GM12878 (cell line): ENCODE results near the gene HIVEP3. TPM values are rescaled to one million over a fixed set of nuclear protein-coding genes. Genes with fewer than 3 reads are reported as not detected.

ENCODE experiments used
- ATAC-seq: fragments of 200-7000 bp; cut with Tn5 transposase; 3 replicates; pipeline ENCODE4 v1.9.1; 2020; ENCODE audit warnings: mild to moderate bottlenecking, moderate library complexity
- BruUV-seq: library from RNA; stranded (reverse); fragments of 400-500 nt; replicated peaks from 2 replicates; lab custom pipeline; 2021; lab: Mats Ljungman, UMichigan
- CTCF ChIA-PET: fragments of 300-600 bp; sonication (Branson Sonifier 250); formaldehyde crosslinking; extraction: SDS; loops from one replicate; lab custom pipeline; 2021; ENCODE audit warnings: inconsistent platforms; lab: Yijun Ruan, JAX
- POLR2A ChIA-PET: fragments of 350-600 bp; formaldehyde crosslinking; extraction: SDS; loops from one replicate; lab custom pipeline; 2021; ENCODE audit warnings: inconsistent platforms; lab: Charles Lee
- RAD21 ChIA-PET: fragments of 300-600 bp; sonication (Branson Sonifier 250); formaldehyde crosslinking; loops from one replicate; lab custom pipeline; 2023; ENCODE audit warnings: antibody characterized with exemption; ENCODE audit not compliant: unreplicated experiment; lab: Charles Lee
- SMC1A ChIA-PET: fragments of 300-600 bp; sonication (Branson Sonifier 250); formaldehyde crosslinking; loops from one replicate; lab custom pipeline; 2023; ENCODE audit not compliant: unreplicated experiment, uncharacterized antibody; lab: Charles Lee
- DNase-seq: peaks from one replicate; pipeline ENCODE4 v3.0.0-alpha.2; 2011; ENCODE audit warnings: low read depth, low spot score
- FAIRE-seq: peaks from 3 replicates; lab custom pipeline; 2011; peaks lifted over from hg19 to GRCh38; lab: Jason Lieb, UNC
- H2AFZ ChIP-seq: 2 replicates; pipeline ENCODE4 v1.6.0; 2011; ENCODE audit warnings: low read depth, low read length, control low read depth; ENCODE audit not compliant: control insufficient read depth
- H3K27ac ChIP-seq: 2 replicates; pipeline ENCODE4 v1.5.1; 2011; ENCODE audit warnings: control low read depth; ENCODE audit not compliant: control insufficient read depth, insufficient read depth
- H3K27me3 ChIP-seq, 2 experiments: replicated peaks in 1 of 2; 2 replicates each; pipeline versions ENCODE4 v1.6.0 to v1.6.1; 2011; ENCODE audit warnings: low read length in 1 of 2; ENCODE audit not compliant: control insufficient read depth in 2 of 2, insufficient read depth in 2 of 2
- H3K36me3 ChIP-seq, 2 experiments: 2 replicates each; pipeline ENCODE4 v1.5.1; 2011; ENCODE audit warnings: low read length in 1 of 2; ENCODE audit not compliant: control insufficient read depth in 2 of 2, insufficient read depth in 2 of 2
- H3K4me1 ChIP-seq: 2 replicates; pipeline ENCODE4 v1.6.1; 2011; ENCODE audit warnings: mild to moderate bottlenecking, low read length, moderate library complexity, mixed read lengths; ENCODE audit not compliant: control insufficient read depth, insufficient read depth
- H3K4me2 ChIP-seq: 2 replicates; pipeline ENCODE4 v1.6.0; 2011; ENCODE audit warnings: control low read depth; ENCODE audit not compliant: control insufficient read depth, insufficient read depth
- H3K4me3 ChIP-seq: fragments of 200-600 bp; sonication (generic); 2 replicates; pipeline ENCODE4 v1.5.1; 2016
- H3K79me2 ChIP-seq: 2 replicates; pipeline ENCODE4 v1.6.0; 2011; ENCODE audit warnings: low read length; ENCODE audit not compliant: control insufficient read depth, insufficient read depth
- H3K9ac ChIP-seq: 2 replicates; pipeline ENCODE4 v1.8.0; 2011; ENCODE audit warnings: low read length, control low read depth, mixed read lengths; ENCODE audit not compliant: control insufficient read depth, insufficient read depth
- H3K9me3 ChIP-seq: replicated peaks from 3 replicates; pipeline ENCODE4 v1.5.1; 2011; ENCODE audit warnings: mild to moderate bottlenecking, low read length; ENCODE audit not compliant: control insufficient read depth, insufficient read depth
- H4K20me1 ChIP-seq: 2 replicates; pipeline ENCODE4 v1.6.0; 2011; ENCODE audit not compliant: control insufficient read depth, insufficient read depth
- BCL11A ChIP-seq: IDR thresholded peaks from 2 replicates; pipeline ENCODE4 v1.6.1; 2011; ENCODE audit warnings: low read depth, low read length
- GATAD2B ChIP-seq: fragments of 450-650 bp; conservative IDR thresholded peaks from 2 replicates; pipeline ENCODE4 v1.6.1; 2017; ENCODE audit warnings: low read depth, mild to moderate bottlenecking, moderate library complexity
- LARP7 ChIP-seq: fragments of 450-650 bp; IDR thresholded peaks from 2 replicates; pipeline ENCODE4 v1.6.1; 2017; ENCODE audit warnings: mild to moderate bottlenecking
- NBN ChIP-seq: fragments of 450-650 bp; IDR thresholded peaks from 2 replicates; pipeline ENCODE4 v1.6.1; 2016
- NR2C2 ChIP-seq: IDR thresholded peaks from 2 replicates; pipeline ENCODE4 v1.6.1; 2011; ENCODE audit warnings: borderline replicate concordance, low read depth; ENCODE audit not compliant: control insufficient read depth, insufficient read length
- PAX5 ChIP-seq: IDR thresholded peaks from 2 replicates; pipeline ENCODE4 v1.6.1; 2011; ENCODE audit warnings: low read depth, low read length, borderline replicate concordance
- RAD51 ChIP-seq: fragments of 450-650 bp; IDR thresholded peaks from 2 replicates; pipeline ENCODE4 v1.6.1; 2016; ENCODE audit warnings: moderate library complexity, mild to moderate bottlenecking, inconsistent platforms
- RBBP5 ChIP-seq: fragments of 200-600 bp; sonication (generic); conservative IDR thresholded peaks from 2 replicates; pipeline ENCODE4 v1.6.1; 2016
- SPI1 ChIP-seq: IDR thresholded peaks from 2 replicates; pipeline ENCODE4 v1.6.1; 2011; ENCODE audit warnings: low read depth, mild to moderate bottlenecking, low read length, moderate library complexity, borderline replicate concordance; ENCODE audit not compliant: insufficient read depth
- WGBS: methylation state at CpG from one replicate; pipeline ENCODE4 v1.1.6; 2016; ENCODE audit warnings: low lambda C conversion rate; ENCODE audit not compliant: insufficient replicate concordance, insufficient coverage; ENCODE audit errors: missing lambda C conversion rate; 5-methylcytosine and 5-hydroxymethylcytosine counted together
- in situ Hi-C: fragments of 300-500 bp; cut with MboI; formaldehyde crosslinking; loops from 9 replicates; pipeline ENCODE4 v1.14.3; 2018; ENCODE audit warnings: mixed read lengths
- intact Hi-C: fragments of 100-400 bp; cut with micrococcal nuclease; formaldehyde crosslinking; loops from one replicate; pipeline ENCODE4 v1.14.2; 2022; ENCODE audit not compliant: unreplicated experiment
- polyA plus RNA-seq, 11 experiments: library from polyadenylated mRNA; depleted of rRNA in 4 of 11; unstranded in 6 of 11; stranded (reverse) in 5 of 11; fragments of >200 nt; fragmentation: Nextera tagmentation in 4 of 11; fragmentation: Illumina TruSeq in 1 of 11; extraction: Ambion mirVana in 4 of 11; extraction: Trizol in 1 of 11; gene quantifications; 1 replicate in 1 of 11; 2 replicates in 10 of 11; pipeline versions ENCODE4 v1.2.1 to v1.2.3, GENCODE V29; 2011 to 2016; ENCODE audit warnings: inconsistent platforms in 2 of 11, missing spikeins in 2 of 11, low read depth in 1 of 11
- total RNA-seq, 4 experiments: library from RNA; depleted of rRNA in 3 of 4; stranded (reverse); fragments of >200 nt in 3 of 4; fragmentation: Illumina TruSeq in 1 of 4; extraction: Trizol in 1 of 4; gene quantifications; 2 replicates each; pipeline versions ENCODE4 v1.2.1 to v1.2.3, GENCODE V29; 2013 to 2021
- TF ChIP-seq, protein P1 (sequence below): fragments of 450-650 bp; formaldehyde crosslinking; IDR thresholded peaks from 2 replicates; pipeline ENCODE4 v1.4.0; 2020; ENCODE audit warnings: mild to moderate bottlenecking, moderate library complexity

HIVEP3 gene
- total and polyA plus RNA-seq, 10 of the 15 experiments (the other 5 are each of a cell fraction or from before 2014, with no cell fraction given), result 1.8 to 13.6 (median 3.8) TPM

DNA sequence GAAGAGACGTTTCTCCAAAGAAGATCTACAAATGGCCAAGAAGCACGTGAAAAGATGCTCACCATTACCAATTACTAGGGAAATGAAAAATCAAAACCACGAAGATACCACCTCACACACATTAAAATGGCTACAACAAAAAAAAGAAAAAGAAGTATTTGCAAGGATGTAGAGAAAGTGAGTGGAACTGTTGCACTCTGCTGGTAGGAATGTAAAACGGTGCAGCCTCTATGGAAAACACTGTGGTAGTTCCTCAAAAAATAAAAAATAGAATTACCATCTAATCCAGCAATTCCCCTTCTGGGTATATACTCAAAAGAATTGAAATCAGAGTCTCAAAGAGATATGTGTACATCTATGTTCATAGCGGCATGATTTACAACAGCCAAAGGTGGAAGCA, 318.8 kb downstream of the HIVEP3 start:
- Histone ChIP-seq H3K27me3 (no peaks in the 10 kb centered on the region), H4K20me1 (no peaks in the 10 kb centered on the region), H3K27ac (no peak overlapping the region), H3K4me1 (no peaks in the 10 kb centered on the region), H3K4me2 (no peak overlapping the region), H3K4me3 (no peak overlapping the region), H3K79me2 (no peaks in the 10 kb centered on the region), H3K9ac (no peak overlapping the region), H3K36me3 (no peaks in the 10 kb centered on the region; a peak in 1 of 4 replicates), H2AFZ (no peak overlapping the region), H3K9me3 (no peaks in the 10 kb centered on the region; the same call in 2 of the 3 replicates)
- in situ Hi-C loops, result no loop called here
- 67% methylated on average over 5 of the region's 5 CpGs for WGBS
- ChIA-PET CTCF (no interaction called here), POLR2A (no interaction called here), SMC1A (interaction anchor here (1.0 kb wide), 1 partner anchor 39 kb away, joined by 3 read pairs; no protein-coding TSS in a partner anchor)
- DNase-seq (no peak), ATAC-seq (no peak)
- intact Hi-C loops, result no loop called here
- no TSS peak for BruUV-seq
- TF ChIP-seq LARP7 (no peak), BCL11A (no peak), RAD51 (no peak), SPI1 (no peak), NR2C2 (no peak), GATAD2B (no peak), NBN (no peak), RBBP5 (no peak), PAX5 (no peak)
- TF ChIP-seq, protein P1, sequence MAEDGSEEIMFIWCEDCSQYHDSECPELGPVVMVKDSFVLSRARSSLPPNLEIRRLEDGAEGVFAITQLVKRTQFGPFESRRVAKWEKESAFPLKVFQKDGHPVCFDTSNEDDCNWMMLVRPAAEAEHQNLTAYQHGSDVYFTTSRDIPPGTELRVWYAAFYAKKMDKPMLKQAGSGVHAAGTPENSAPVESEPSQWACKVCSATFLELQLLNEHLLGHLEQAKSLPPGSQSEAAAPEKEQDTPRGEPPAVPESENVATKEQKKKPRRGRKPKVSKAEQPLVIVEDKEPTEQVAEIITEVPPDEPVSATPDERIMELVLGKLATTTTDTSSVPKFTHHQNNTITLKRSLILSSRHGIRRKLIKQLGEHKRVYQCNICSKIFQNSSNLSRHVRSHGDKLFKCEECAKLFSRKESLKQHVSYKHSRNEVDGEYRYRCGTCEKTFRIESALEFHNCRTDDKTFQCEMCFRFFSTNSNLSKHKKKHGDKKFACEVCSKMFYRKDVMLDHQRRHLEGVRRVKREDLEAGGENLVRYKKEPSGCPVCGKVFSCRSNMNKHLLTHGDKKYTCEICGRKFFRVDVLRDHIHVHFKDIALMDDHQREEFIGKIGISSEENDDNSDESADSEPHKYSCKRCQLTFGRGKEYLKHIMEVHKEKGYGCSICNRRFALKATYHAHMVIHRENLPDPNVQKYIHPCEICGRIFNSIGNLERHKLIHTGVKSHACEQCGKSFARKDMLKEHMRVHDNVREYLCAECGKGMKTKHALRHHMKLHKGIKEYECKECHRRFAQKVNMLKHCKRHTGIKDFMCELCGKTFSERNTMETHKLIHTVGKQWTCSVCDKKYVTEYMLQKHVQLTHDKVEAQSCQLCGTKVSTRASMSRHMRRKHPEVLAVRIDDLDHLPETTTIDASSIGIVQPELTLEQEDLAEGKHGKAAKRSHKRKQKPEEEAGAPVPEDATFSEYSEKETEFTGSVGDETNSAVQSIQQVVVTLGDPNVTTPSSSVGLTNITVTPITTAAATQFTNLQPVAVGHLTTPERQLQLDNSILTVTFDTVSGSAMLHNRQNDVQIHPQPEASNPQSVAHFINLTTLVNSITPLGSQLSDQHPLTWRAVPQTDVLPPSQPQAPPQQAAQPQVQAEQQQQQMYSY, result no peak
- TF ChIP-seq, all 136 proteins: peak for 0
- RAD21 ChIA-PET, result interaction anchor here (0.6 kb wide), 1 partner anchor 81 kb away, joined by 4 read pairs; no protein-coding TSS in a partner anchor
- no peak for FAIRE-seq
